ENCODE data around the gene MBNL2. TPM values are rescaled to one million over a fixed set of nuclear protein-coding genes. Genes with fewer than 3 reads are reported as not detected.
"Not testable (repeated sequence)": the region's sequence is repeated elsewhere in the genome, so short reads cannot be mapped to it uniquely, and the experiment has no call there.

The MBNL2 gene
- total and polyA plus RNA-seq, 2 experiments from 2014 or later, result 46.7 to 79.5 TPM

- no peak for TF ChIP-seq EZH2 (IDR thresholded peaks at IDR 0.05; ENCODE audit: insufficient read depth, poor library complexity, severe bottlenecking)
- no peak for TF ChIP-seq EZH2phosphoT487 (IDR thresholded peaks at IDR 0.05; ENCODE audit: insufficient read depth, low read depth)
- no peak for DNase-seq
- 99% methylated on average over 5 of the region's 5 CpGs for WGBS, 2 experiments (ENCODE audit: low coverage in 1 of 2, low lambda C conversion rate in 2 of 2, missing lambda C conversion rate in 2 of 2)
Observed at GRCh38 chr13:97348569-97349100, 126.5 kb downstream of the MBNL2 start.

GRCh38 chr13:97352012-97352411, 129.9 kb downstream of the MBNL2 start:
- not testable (repeated sequence) for H3K9me3 ChIP-seq (ENCODE audit: low read depth); H3F3A ChIP-seq (ENCODE audit: insufficient read depth); H3K27me3 ChIP-seq (replicated peaks; ENCODE audit: insufficient read depth); DNase-seq; H3K9me2 ChIP-seq (ENCODE audit: insufficient read depth); H3K4me1 ChIP-seq (ENCODE audit: insufficient read depth); H3K4me2 ChIP-seq (ENCODE audit: unreplicated experiment); H4K20me1 ChIP-seq (ENCODE audit: insufficient read depth); H3K79me2 ChIP-seq (ENCODE audit: insufficient read depth); H3K4me3 ChIP-seq; H2AFZ ChIP-seq; H3K27ac ChIP-seq; H3K9ac ChIP-seq
- peaks cover 39% of the 10 kb centered on the region; the same call in 1 of the 2 replicates for H3K36me3 ChIP-seq (ENCODE audit: low read depth)
- in situ Hi-C loops (cut with MboI), result loop anchor here (25.0 kb wide), 1 partner anchor 460 kb away; no protein-coding TSS in a partner anchor
- 54 to 65% methylated on average over 1 of the region's 1 CpG for WGBS, 2 experiments (ENCODE audit: low coverage in 1 of 2, low lambda C conversion rate in 2 of 2, missing lambda C conversion rate in 2 of 2)

More at GRCh38 chr13:97348569-97349100, 126.5 kb downstream of the MBNL2 start:
- no peaks in the 10 kb centered on the region for H4K20me1 ChIP-seq (ENCODE audit: insufficient read depth)
- H3K36me3 ChIP-seq (ENCODE audit: low read depth), result peaks cover 31% of the 10 kb centered on the region; the same call in 1 of the 2 replicates
- no peaks in the 10 kb centered on the region for H3K4me1 ChIP-seq (ENCODE audit: insufficient read depth)
- H3K4me2 ChIP-seq (ENCODE audit: unreplicated experiment), result no peak overlapping the region
- H3F3A ChIP-seq (ENCODE audit: insufficient read depth), result peaks cover 10% of the 10 kb centered on the region; the same call in 1 of the 2 replicates
- peaks cover 20% of the 10 kb centered on the region for H3K79me2 ChIP-seq (ENCODE audit: insufficient read depth)
- H3K9me3 ChIP-seq (ENCODE audit: low read depth), result no peaks in the 10 kb centered on the region
- no peak overlapping the region for H2AFZ ChIP-seq
- no peaks in the 10 kb centered on the region for H3K27me3 ChIP-seq (replicated peaks; ENCODE audit: insufficient read depth)
- H3K27ac ChIP-seq, result no peak overlapping the region
- no peak overlapping the region for H3K4me3 ChIP-seq
- no peak overlapping the region for H3K9ac ChIP-seq
- H3K9me2 ChIP-seq (ENCODE audit: insufficient read depth), result no peaks in the 10 kb centered on the region
- in situ Hi-C loops (cut with MboI), result loop anchor here (5.0 to 10.0 kb wide), 3 partner anchors 136 to 314 kb away; no protein-coding TSS in a partner anchor

- TF ChIP-seq EZH2phosphoT487 (IDR thresholded peaks at IDR 0.05; ENCODE audit: insufficient read depth, low read depth), result no peak
- no peak for TF ChIP-seq EZH2 (IDR thresholded peaks at IDR 0.05; ENCODE audit: insufficient read depth, poor library complexity, severe bottlenecking)
- H3K4me3 ChIP-seq, result no peak overlapping the region
- H3K9me2 ChIP-seq (ENCODE audit: insufficient read depth), result no peaks in the 10 kb centered on the region
- H3K36me3 ChIP-seq (ENCODE audit: low read depth), result peaks cover 33% of the 10 kb centered on the region; the same call in 1 of the 2 replicates
- H3F3A ChIP-seq (ENCODE audit: insufficient read depth), result peaks cover 12% of the 10 kb centered on the region; the same call in 1 of the 2 replicates
- DNase-seq, result peak; percentile 29
- H2AFZ ChIP-seq, result no peak overlapping the region
- H3K27me3 ChIP-seq (replicated peaks; ENCODE audit: insufficient read depth), result no peaks in the 10 kb centered on the region
- in situ Hi-C loops (cut with MboI), result loop anchor here (25.0 kb wide), 1 partner anchor 459 kb away; no protein-coding TSS in a partner anchor
- no peaks in the 10 kb centered on the region for H3K9me3 ChIP-seq (ENCODE audit: low read depth)
- no peak overlapping the region for H3K9ac ChIP-seq
- peaks cover 8% of the 10 kb centered on the region; the same call in 1 of the 2 replicates for H3K79me2 ChIP-seq (ENCODE audit: insufficient read depth)
- no peak overlapping the region for H3K27ac ChIP-seq
- 0 out of 2 replicates have a peak, but pooled peaks cover 6% of the 10 kb centered on the region for H3K4me1 ChIP-seq (ENCODE audit: insufficient read depth)
- H4K20me1 ChIP-seq (ENCODE audit: insufficient read depth), result no peaks in the 10 kb centered on the region
- H3K4me2 ChIP-seq (ENCODE audit: unreplicated experiment), result no peak overlapping the region
Observed at GRCh38 chr13:97352815-97353214, 130.7 kb downstream of the MBNL2 start.

GRCh38 chr13:97353927-97354675, 132.0 kb downstream of the MBNL2 start:
- H3F3A ChIP-seq (ENCODE audit: insufficient read depth), result peaks cover 12% of the 10 kb centered on the region; the same call in 1 of the 2 replicates
- no peaks in the 10 kb centered on the region for H4K20me1 ChIP-seq (ENCODE audit: insufficient read depth)
- no peak overlapping the region for H3K4me3 ChIP-seq
- H3K27me3 ChIP-seq (replicated peaks; ENCODE audit: insufficient read depth), result no peaks in the 10 kb centered on the region
- WGBS, 2 experiments (ENCODE audit: low coverage in 1 of 2, low lambda C conversion rate in 2 of 2, missing lambda C conversion rate in 2 of 2), result 91 to 98% methylated on average over 4 of the region's 4 CpGs
- peaks cover 8% of the 10 kb centered on the region; the same call in 1 of the 2 replicates for H3K79me2 ChIP-seq (ENCODE audit: insufficient read depth)
- H3K9me2 ChIP-seq (ENCODE audit: insufficient read depth), result no peaks in the 10 kb centered on the region
- no peak overlapping the region for H2AFZ ChIP-seq
- peak; percentile 64 for DNase-seq
- H3K4me2 ChIP-seq (ENCODE audit: unreplicated experiment), result no peak overlapping the region
- 0 out of 2 replicates have a peak, but pooled peaks cover 6% of the 10 kb centered on the region for H3K4me1 ChIP-seq (ENCODE audit: insufficient read depth)
- H3K27ac ChIP-seq, result no peak overlapping the region
- TF ChIP-seq EZH2phosphoT487 (IDR thresholded peaks at IDR 0.05; ENCODE audit: insufficient read depth, low read depth), result no peak
- no peak overlapping the region for H3K9ac ChIP-seq
- in situ Hi-C loops (cut with MboI), result loop anchor here (25.0 kb wide), 1 partner anchor 458 kb away; no protein-coding TSS in a partner anchor
- no peaks in the 10 kb centered on the region for H3K9me3 ChIP-seq (ENCODE audit: low read depth)
- peaks cover 37% of the 10 kb centered on the region; the same call in 1 of the 2 replicates for H3K36me3 ChIP-seq (ENCODE audit: low read depth)
